Sigmoid colon (tissue), 4 donors: ENCODE results near the gene KRTAP9-6.

Experiments
- CTCF ChIP-seq, 4 experiments: fragments of 450-650 bp in 3 of 4; fragments of 200-600 bp in 1 of 4; IDR thresholded peaks; one replicate each; pipeline ENCODE4 v1.5.1; 2016 to 2019; ENCODE audit warnings: antibody characterized with exemption in 4 of 4, mild to moderate bottlenecking in 3 of 4, moderate library complexity in 2 of 4
- POLR2AphosphoS5 ChIP-seq, 4 donors: sonication (generic); formaldehyde crosslinking; IDR thresholded peaks; one replicate each; pipeline ENCODE4 v1.6.1; 2017; ENCODE audit warnings: antibody characterized with exemption in 4 of 4

GRCh38 chr17:41287050-41287449 is 21.9 kb downstream of the KRTAP9-6 start:
- no peak for TF ChIP-seq CTCF (IDR thresholded peaks at IDR 0.05)
- no peak for TF ChIP-seq POLR2AphosphoS5 (IDR thresholded peaks at IDR 0.05)
